WTC11 (cell line): ENCODE data around the gene PLEKHH3. TPM values are rescaled to one million over a fixed set of nuclear protein-coding genes. Genes with fewer than 3 reads are reported as not detected.

ENCODE experiments used
- ATAC-seq: fragments of 200-7000 bp; cut with Tn5 transposase; 2 replicates; pipeline ENCODE4 v1.10.0; 2021; ENCODE audit warnings: mild to moderate bottlenecking, moderate library complexity
- CTCF ChIA-PET: fragments of 300-600 bp; sonication (Branson Sonifier 250); formaldehyde crosslinking; loops from one replicate; lab custom pipeline; 2021; ENCODE audit warnings: antibody characterized with exemption; lab: Charles Lee
- POLR2A ChIA-PET: fragments of 350-600 bp; sonication (Branson Sonifier 250); formaldehyde crosslinking; loops from one replicate; lab custom pipeline; 2021; ENCODE audit warnings: antibody characterized with exemption; lab: Charles Lee
- DNase-seq: peaks from one replicate; pipeline ENCODE4 v3.0.0; 2021; ENCODE audit warnings: low spot score
- H3K27ac Mint-ChIP-seq: 2 replicates; pipeline ENCODE4 v1.8.0; 2021; ENCODE audit warnings: mixed read lengths
- H3K27me3 Mint-ChIP-seq: 2 replicates; pipeline ENCODE4 v1.8.0; 2021; ENCODE audit warnings: low read depth, mild to moderate bottlenecking, moderate library complexity, mixed read lengths
- H3K36me3 Mint-ChIP-seq: 2 replicates; pipeline ENCODE4 v1.8.0; 2021; ENCODE audit warnings: mixed read lengths
- H3K4me1 Mint-ChIP-seq: 2 replicates; pipeline ENCODE4 v1.8.0; 2022; ENCODE audit warnings: mixed read lengths
- H3K4me3 Mint-ChIP-seq: 2 replicates; pipeline ENCODE4 v1.8.0; 2021; ENCODE audit warnings: mild to moderate bottlenecking, moderate library complexity, mixed read lengths
- H3K9me3 Mint-ChIP-seq: 2 replicates; pipeline ENCODE4 v1.8.0; 2021; ENCODE audit warnings: mixed read lengths
- ATF2 ChIP-seq: sonication (generic); formaldehyde crosslinking; IDR thresholded peaks from 2 replicates; pipeline ENCODE4 v1.8.1; 2022; ENCODE audit warnings: low read depth, missing genetic modification reagents, borderline replicate concordance
- ATF6 ChIP-seq: sonication (generic); formaldehyde crosslinking; IDR thresholded peaks from 2 replicates; pipeline ENCODE4 v1.8.1; 2023; ENCODE audit warnings: mild to moderate bottlenecking, missing genetic modification reagents
- E2F5 ChIP-seq: sonication (generic); formaldehyde crosslinking; IDR thresholded peaks from 2 replicates; pipeline ENCODE4 v1.8.1; 2022; ENCODE audit warnings: mild to moderate bottlenecking, moderate library complexity, missing genetic modification reagents
- EMX1 ChIP-seq: fragments of 250-450 bp; sonication (Bioruptor Pico); IDR thresholded peaks from 2 replicates; pipeline ENCODE4 v1.8.0; 2021; ENCODE audit warnings: mild to moderate bottlenecking
- ERG ChIP-seq: fragments of 250-450 bp; sonication (Bioruptor Pico); IDR thresholded peaks from 2 replicates; pipeline ENCODE4 v1.8.0; 2021; ENCODE audit warnings: mild to moderate bottlenecking
- FOXP1 ChIP-seq: sonication (generic); formaldehyde crosslinking; IDR thresholded peaks from 2 replicates; pipeline ENCODE4 v1.8.0; 2022; ENCODE audit warnings: missing genetic modification reagents, mild to moderate bottlenecking, moderate library complexity, borderline replicate concordance
- GRHL2 ChIP-seq: fragments of 250-450 bp; sonication (Bioruptor Pico); IDR thresholded peaks from 2 replicates; pipeline ENCODE4 v1.8.0; 2022; ENCODE audit warnings: mild to moderate bottlenecking, moderate library complexity; ENCODE audit not compliant: insufficient replicate concordance, severe bottlenecking
- GTF2I ChIP-seq: fragments of 250-450 bp; sonication (Bioruptor Pico); conservative IDR thresholded peaks from 2 replicates; pipeline ENCODE4 v1.4.0; 2021; ENCODE audit warnings: mild to moderate bottlenecking
- HMGXB4 ChIP-seq: sonication (generic); formaldehyde crosslinking; IDR thresholded peaks from 2 replicates; pipeline ENCODE4 v1.8.1; 2023; ENCODE audit warnings: mild to moderate bottlenecking, moderate library complexity, missing genetic modification reagents
- JAZF1 ChIP-seq: fragments of 250-450 bp; sonication (Bioruptor Pico); IDR thresholded peaks from 2 replicates; pipeline ENCODE4 v1.9.0; 2021; ENCODE audit warnings: moderate library complexity, mild to moderate bottlenecking, inconsistent platforms
- MAX ChIP-seq: sonication (generic); formaldehyde crosslinking; IDR thresholded peaks from 2 replicates; pipeline ENCODE4 v1.8.0; 2022; ENCODE audit warnings: mild to moderate bottlenecking, missing genetic modification reagents
- NFYB ChIP-seq: sonication (generic); formaldehyde crosslinking; conservative IDR thresholded peaks from 2 replicates; pipeline ENCODE4 v1.8.0; 2022; ENCODE audit warnings: low read depth, missing genetic modification reagents
- SMAD4 ChIP-seq: sonication (generic); formaldehyde crosslinking; IDR thresholded peaks from 2 replicates; pipeline ENCODE4 v1.8.0; 2022; ENCODE audit warnings: mild to moderate bottlenecking, missing genetic modification reagents
- ZBTB43 ChIP-seq: sonication (generic); formaldehyde crosslinking; IDR thresholded peaks from 2 replicates; pipeline ENCODE4 v1.8.1; 2023; ENCODE audit warnings: mild to moderate bottlenecking, missing genetic modification reagents
- ZNF121 ChIP-seq: sonication (generic); formaldehyde crosslinking; IDR thresholded peaks from 2 replicates; pipeline ENCODE4 v1.8.0; 2023; ENCODE audit warnings: missing genetic modification reagents
- ZNF219 ChIP-seq: sonication (generic); formaldehyde crosslinking; IDR thresholded peaks from 2 replicates; pipeline ENCODE4 v1.8.0; 2023; ENCODE audit warnings: missing genetic modification reagents, mild to moderate bottlenecking, borderline replicate concordance
- ZNF423 ChIP-seq: fragments of 250-450 bp; sonication (Bioruptor Pico); IDR thresholded peaks from 2 replicates; pipeline ENCODE4 v2.1.2; 2022; ENCODE audit warnings: mild to moderate bottlenecking, moderate library complexity
- ZNF671 ChIP-seq: fragments of 250-450 bp; sonication (Bioruptor Pico); IDR thresholded peaks from 2 replicates; pipeline ENCODE4 v1.8.0; 2021; ENCODE audit warnings: mild to moderate bottlenecking
- total RNA-seq: library from RNA; stranded (reverse); gene quantifications from 3 replicates; pipeline ENCODE4 v1.2.3, GENCODE V29; 2021

Gene PLEKHH3
- total RNA-seq, 1 experiment from 2014 or later = 40.2 TPM

GRCh38 chr17:42647778-42648177 is 29.0 kb downstream of the PLEKHH3 start:
- no peaks in the 10 kb centered on the region for H3K36me3 Mint-ChIP-seq
- ChIA-PET CTCF (interaction anchor here (1.1 to 2.0 kb wide), 3 partner anchors 36 to 116 kb away, joined by 3 to 4 read pairs (median 4); partner anchors contain the start of gene PSMC3IP), POLR2A (no interaction called here)
- no peak for ATAC-seq
- DNase-seq = no peak
- TF ChIP-seq ATF2 (CRISPR knock-in tag) (no peak), ZNF423 (CRISPR knock-in tag) (no peak)
- H3K4me1 Mint-ChIP-seq = peaks cover 2% of the 10 kb centered on the region
- H3K9me3 Mint-ChIP-seq = no peaks in the 10 kb centered on the region
- no peak overlapping the region for H3K27ac Mint-ChIP-seq
- no peaks in the 10 kb centered on the region; the same call in 1 of the 2 replicates for H3K27me3 Mint-ChIP-seq
- no peak overlapping the region for H3K4me3 Mint-ChIP-seq

- H3K36me3 Mint-ChIP-seq = no peaks in the 10 kb centered on the region
- DNase-seq = peak; percentile 38
Measured at GRCh38 chr17:42642336-42642735, 34.5 kb downstream of the PLEKHH3 start.

GRCh38 chr17:42640121-42640520 is 36.7 kb downstream of the PLEKHH3 start:
- H3K4me1 Mint-ChIP-seq = peaks cover 8% of the 10 kb centered on the region
- no peak for ATAC-seq
- no peaks in the 10 kb centered on the region for H3K9me3 Mint-ChIP-seq
- POLR2A ChIA-PET = no interaction called here
- H3K4me3 Mint-ChIP-seq = no peak overlapping the region
- no peak overlapping the region for H3K27ac Mint-ChIP-seq
- CTCF ChIA-PET = interaction anchor here (2.8 kb wide), 1 partner anchor 21 kb away, joined by 7 read pairs; no protein-coding TSS in a partner anchor
- H3K36me3 Mint-ChIP-seq = no peaks in the 10 kb centered on the region
- peaks cover 3% of the 10 kb centered on the region; the same call in 1 of the 2 replicates for H3K27me3 Mint-ChIP-seq
- DNase-seq = no peak
- no peak for TF ChIP-seq JAZF1 (CRISPR knock-in tag)
- no peak for TF ChIP-seq ZBTB43 (CRISPR knock-in tag)
- TF ChIP-seq ZNF219 = no peak
- TF ChIP-seq E2F5 = no peak
- no peak for TF ChIP-seq EMX1 (CRISPR knock-in tag)
- no peak for TF ChIP-seq SMAD4 (CRISPR knock-in tag)
- no peak for TF ChIP-seq FOXP1 (CRISPR knock-in tag)
- no peak for TF ChIP-seq GRHL2 (CRISPR knock-in tag)

More at GRCh38 chr17:42642336-42642735, 34.5 kb downstream of the PLEKHH3 start:
- Mint-ChIP-seq H3K27ac (no peak overlapping the region), H3K4me1 (peaks cover 8% of the 10 kb centered on the region), H3K4me3 (no peak overlapping the region), H3K27me3 (no peaks in the 10 kb centered on the region; the same call in 1 of the 2 replicates), H3K9me3 (no peaks in the 10 kb centered on the region)
- CTCF ChIA-PET = interaction anchor here (0.8 to 1.3 kb wide), 5 partner anchors 32 to 178 kb away, joined by 3 to 5 read pairs (median 4); partner anchors contain the start of genes CNTNAP1, RETREG3 and TUBG1
- POLR2A ChIA-PET = no interaction called here
- ATAC-seq = peak; percentile 69
- TF ChIP-seq NFYB (no peak), HMGXB4 (CRISPR knock-in tag) (no peak), ERG (CRISPR knock-in tag) (no peak), EMX1 (CRISPR knock-in tag) (no peak), MAX (no peak), ZNF671 (CRISPR knock-in tag) (no peak), ZNF121 (CRISPR knock-in tag) (no peak), FOXP1 (CRISPR knock-in tag) (no peak), ATF6 (no peak), GTF2I (CRISPR knock-in tag) (no peak)
